Loucy (cell line): ENCODE results near the gene JAG2.

Source experiments
- H2AFZ ChIP-seq: fragments of 200-600 bp; sonication (generic); 2 replicates; pipeline ENCODE4 v1.6.0; 2016; ENCODE audit warnings: antibody characterized with exemption, mild to moderate bottlenecking, low read length, moderate library complexity
- H3F3A ChIP-seq: fragments of 200-600 bp; 2 replicates; pipeline ENCODE4 v1.6.0; 2016; ENCODE audit warnings: antibody characterized with exemption, low read depth, mild to moderate bottlenecking
- H3K27me3 ChIP-seq: fragments of 200-600 bp; sonication (generic); 2 replicates; pipeline ENCODE4 v1.6.1; 2014; ENCODE audit warnings: low read length, mild to moderate bottlenecking; ENCODE audit not compliant: insufficient read depth, poor library complexity, severe bottlenecking
- H3K36me3 ChIP-seq: fragments of 200-600 bp; sonication (generic); 2 replicates; pipeline ENCODE4 v1.6.1; 2016; ENCODE audit warnings: low read length; ENCODE audit not compliant: insufficient read depth
- H3K4me1 ChIP-seq: fragments of 200-600 bp; sonication (generic); 2 replicates; pipeline ENCODE4 v1.5.1; 2014; ENCODE audit warnings: low read length, mild to moderate bottlenecking; ENCODE audit not compliant: insufficient read depth, poor library complexity, severe bottlenecking
- H3K4me2 ChIP-seq: fragments of 200-600 bp; sonication (generic); 2 replicates; pipeline ENCODE4 v1.6.0; 2014; ENCODE audit warnings: antibody characterized with exemption, low read length, low read depth, mild to moderate bottlenecking; ENCODE audit not compliant: poor library complexity, severe bottlenecking
- H3K4me3 ChIP-seq: fragments of 200-600 bp; sonication (generic); 2 replicates; pipeline ENCODE4 v1.5.1; 2014; ENCODE audit warnings: low read length, mild to moderate bottlenecking, mixed read lengths; ENCODE audit not compliant: poor library complexity, severe bottlenecking
- H3K79me2 ChIP-seq: fragments of 200-600 bp; sonication (generic); 2 replicates; pipeline ENCODE4 v1.6.1; 2014; ENCODE audit warnings: low read length; ENCODE audit not compliant: insufficient read depth
- H3K9ac ChIP-seq: fragments of 200-600 bp; sonication (generic); 2 replicates; pipeline ENCODE4 v1.6.0; 2014; ENCODE audit warnings: mild to moderate bottlenecking, low read depth, low read length, moderate library complexity; ENCODE audit not compliant: poor library complexity, severe bottlenecking
- H3K9me2 ChIP-seq: fragments of 200-600 bp; sonication (generic); replicated peaks from 2 replicates; pipeline ENCODE4 v1.6.1; 2016; ENCODE audit warnings: low read depth, low read length, mixed read lengths
- H3K9me3 ChIP-seq: fragments of 200-600 bp; sonication (generic); 2 replicates; pipeline ENCODE4 v1.6.1; 2014; ENCODE audit warnings: mild to moderate bottlenecking, antibody characterized with exemption, low read length, low read depth; ENCODE audit not compliant: insufficient read depth
- H4K20me1 ChIP-seq: fragments of 200-600 bp; sonication (generic); 2 replicates; pipeline ENCODE4 v1.6.0; 2014; ENCODE audit warnings: antibody characterized with exemption, low read length, mild to moderate bottlenecking; ENCODE audit not compliant: insufficient read depth, poor library complexity, severe bottlenecking
- EZH2phosphoT487 ChIP-seq: fragments of 200-600 bp; IDR thresholded peaks from 2 replicates; pipeline ENCODE4 v1.6.1; 2018; ENCODE audit warnings: antibody characterized with exemption, mild to moderate bottlenecking, moderate library complexity, borderline replicate concordance
- TF ChIP-seq, protein P1 (sequence below): fragments of 200-600 bp; sonication (generic); conservative IDR thresholded peaks from 2 replicates; pipeline ENCODE4 v1.5.1; 2014; ENCODE audit warnings: mild to moderate bottlenecking, antibody characterized with exemption, low read length

JAG2 gene

DNA sequence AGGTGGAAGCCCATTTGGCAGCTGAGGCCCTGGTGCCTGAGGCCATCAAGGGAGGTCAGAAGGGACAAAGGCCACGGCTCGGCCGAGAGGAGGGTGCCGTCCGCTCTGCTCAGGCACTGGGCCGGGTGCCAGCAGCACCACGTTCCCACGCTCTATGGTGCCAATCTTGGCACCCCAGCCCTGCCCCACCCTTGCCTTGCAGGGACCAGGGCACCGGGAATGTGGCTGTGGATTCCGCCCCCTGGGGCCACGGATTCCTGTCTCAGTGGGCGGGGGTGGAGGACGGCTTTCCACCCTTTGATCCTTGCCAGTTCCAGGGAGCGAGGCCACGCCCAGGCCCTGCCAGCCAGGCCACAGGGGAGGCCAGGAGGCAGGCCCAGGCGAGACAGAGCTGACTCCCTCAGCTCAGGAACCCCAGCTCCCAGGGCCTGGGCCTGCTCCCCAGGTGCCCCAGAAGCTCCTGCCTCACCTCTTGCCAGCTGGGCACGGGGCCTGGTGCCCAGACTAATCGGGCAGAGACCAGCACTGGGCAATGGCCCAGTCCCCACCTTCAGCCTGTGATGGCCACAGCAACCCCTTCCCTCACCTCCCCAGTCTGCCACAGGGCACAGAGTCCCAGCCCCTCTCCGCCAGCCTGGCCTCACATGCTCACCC, 76.9 kb downstream of the JAG2 start:
- TF ChIP-seq EZH2phosphoT487 = no peak
- TF ChIP-seq, protein P1, sequence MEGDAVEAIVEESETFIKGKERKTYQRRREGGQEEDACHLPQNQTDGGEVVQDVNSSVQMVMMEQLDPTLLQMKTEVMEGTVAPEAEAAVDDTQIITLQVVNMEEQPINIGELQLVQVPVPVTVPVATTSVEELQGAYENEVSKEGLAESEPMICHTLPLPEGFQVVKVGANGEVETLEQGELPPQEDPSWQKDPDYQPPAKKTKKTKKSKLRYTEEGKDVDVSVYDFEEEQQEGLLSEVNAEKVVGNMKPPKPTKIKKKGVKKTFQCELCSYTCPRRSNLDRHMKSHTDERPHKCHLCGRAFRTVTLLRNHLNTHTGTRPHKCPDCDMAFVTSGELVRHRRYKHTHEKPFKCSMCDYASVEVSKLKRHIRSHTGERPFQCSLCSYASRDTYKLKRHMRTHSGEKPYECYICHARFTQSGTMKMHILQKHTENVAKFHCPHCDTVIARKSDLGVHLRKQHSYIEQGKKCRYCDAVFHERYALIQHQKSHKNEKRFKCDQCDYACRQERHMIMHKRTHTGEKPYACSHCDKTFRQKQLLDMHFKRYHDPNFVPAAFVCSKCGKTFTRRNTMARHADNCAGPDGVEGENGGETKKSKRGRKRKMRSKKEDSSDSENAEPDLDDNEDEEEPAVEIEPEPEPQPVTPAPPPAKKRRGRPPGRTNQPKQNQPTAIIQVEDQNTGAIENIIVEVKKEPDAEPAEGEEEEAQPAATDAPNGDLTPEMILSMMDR = no peak
- H4K20me1 ChIP-seq = no peaks in the 10 kb centered on the region
- H3K79me2 ChIP-seq = no peaks in the 10 kb centered on the region
- no peak overlapping the region for H3K9ac ChIP-seq
- no peak overlapping the region for H3K4me3 ChIP-seq
- H3K9me2 ChIP-seq = no peaks in the 10 kb centered on the region
- 0 out of 2 replicates have a peak, but pooled peaks cover 3% of the 10 kb centered on the region for H3F3A ChIP-seq
- peak overlapping the region; percentile 80 for H3K4me2 ChIP-seq
- H3K27me3 ChIP-seq = no peaks in the 10 kb centered on the region
- H2AFZ ChIP-seq = no peak overlapping the region
- peaks cover 18% of the 10 kb centered on the region for H3K4me1 ChIP-seq
- H3K36me3 ChIP-seq = no peaks in the 10 kb centered on the region
- no peaks in the 10 kb centered on the region for H3K9me3 ChIP-seq

DNA sequence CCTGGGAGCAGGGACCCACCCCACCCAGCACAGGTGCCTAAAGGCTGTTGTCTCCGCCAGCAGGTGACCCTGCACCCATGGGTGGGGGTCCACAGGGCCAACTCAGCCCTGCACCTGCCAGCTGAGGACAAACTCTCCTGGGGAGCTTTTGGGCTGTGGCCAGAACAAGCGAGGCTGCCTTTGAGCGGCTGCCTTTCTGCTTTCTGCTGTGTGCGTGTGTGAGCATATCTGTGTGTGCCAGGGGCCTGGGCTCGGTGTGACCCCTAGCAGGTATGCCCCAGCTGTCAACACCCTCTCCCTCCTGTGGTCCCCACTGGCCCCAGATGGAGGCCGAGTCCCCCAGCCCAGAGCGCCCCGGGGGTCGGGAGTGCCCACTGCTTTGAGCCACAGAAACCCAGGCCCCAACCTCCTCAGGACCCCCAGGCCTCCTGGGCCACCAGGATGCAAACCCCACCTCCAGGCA, 77.5 kb downstream of the JAG2 start:
- Histone ChIP-seq H3K79me2 (no peaks in the 10 kb centered on the region), H3K4me1 (peaks cover 18% of the 10 kb centered on the region), H3K9ac (no peak overlapping the region), H4K20me1 (no peaks in the 10 kb centered on the region), H3K36me3 (no peaks in the 10 kb centered on the region), H3K4me2 (no peak overlapping the region), H3F3A (0 out of 2 replicates have a peak, but pooled peaks cover 3% of the 10 kb centered on the region), H3K27me3 (no peaks in the 10 kb centered on the region), H3K9me3 (no peaks in the 10 kb centered on the region), H3K9me2 (no peaks in the 10 kb centered on the region), H3K4me3 (no peak overlapping the region), H2AFZ (no peak overlapping the region)
- no peak for TF ChIP-seq EZH2phosphoT487
- TF ChIP-seq, protein P1 = no peak
